GM04503 (cell line): ENCODE results near the gene FGD2.
"Not testable (repeated sequence)": the region's sequence is repeated elsewhere in the genome, so short reads cannot be mapped to it uniquely, and the experiment has no call there.

Experiments used
- DNase-seq: peaks from one replicate; pipeline ENCODE4 v3.0.0-alpha.2; 2012; ENCODE audit warnings: low read depth

FGD2 gene

GRCh38 chr6:36990401-36990800 lies 15.1 kb upstream of the FGD2 start:
- not testable (repeated sequence) for DNase-seq

GRCh38 chr6:36997811-36998722 lies 7.4 kb upstream of the FGD2 start:
- no peak for DNase-seq

GRCh38 chr6:36998723-36999038 lies 6.8 kb upstream of the FGD2 start:
- no peak for DNase-seq

DNA sequence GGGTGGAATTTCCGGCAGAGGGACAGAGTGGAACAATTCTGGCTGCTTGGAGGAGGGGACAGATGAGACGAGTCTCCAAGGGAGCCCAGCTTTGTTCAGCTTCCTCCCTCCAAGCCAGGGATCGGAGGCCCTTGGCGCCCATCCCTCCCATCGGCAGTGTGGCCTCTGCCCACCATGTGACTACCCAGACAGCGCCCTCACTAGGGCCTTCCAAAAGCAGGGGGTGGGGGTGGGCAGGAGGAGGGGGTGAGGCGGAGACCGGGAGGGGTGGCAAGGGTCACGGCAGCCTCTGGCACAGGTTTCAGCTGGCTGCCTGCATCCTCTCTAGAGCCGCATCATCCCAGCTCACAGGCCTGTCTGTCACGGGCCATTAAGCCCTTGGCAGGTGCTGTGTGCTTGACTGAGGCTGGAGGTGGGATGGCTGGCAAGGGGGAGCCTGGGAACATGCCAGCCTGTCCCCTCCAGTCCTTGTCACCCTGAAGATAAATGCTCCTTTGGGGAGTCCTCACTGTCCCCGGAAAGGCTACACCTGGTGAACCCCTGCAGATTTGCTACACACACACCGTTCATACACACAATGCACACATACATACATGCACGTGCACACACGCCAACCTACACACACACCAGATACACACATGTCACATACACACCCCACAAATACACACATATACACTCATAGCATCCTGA lies 6.2 kb upstream of the FGD2 start:
- DNase-seq: no peak

GRCh38 chr6:36999751-37000125 lies 5.7 kb upstream of the FGD2 start:
- no peak for DNase-seq

GRCh38 chr6:37004044-37004980 lies 1.1 kb upstream of the FGD2 start:
- DNase-seq: no peak

GRCh38 chr6:37005827-37006567 lies 542 bp downstream of the FGD2 start:
- DNase-seq: no peak

GRCh38 chr6:37006793-37007339 lies 1.4 kb downstream of the FGD2 start:
- peak; percentile 65 for DNase-seq

DNA sequence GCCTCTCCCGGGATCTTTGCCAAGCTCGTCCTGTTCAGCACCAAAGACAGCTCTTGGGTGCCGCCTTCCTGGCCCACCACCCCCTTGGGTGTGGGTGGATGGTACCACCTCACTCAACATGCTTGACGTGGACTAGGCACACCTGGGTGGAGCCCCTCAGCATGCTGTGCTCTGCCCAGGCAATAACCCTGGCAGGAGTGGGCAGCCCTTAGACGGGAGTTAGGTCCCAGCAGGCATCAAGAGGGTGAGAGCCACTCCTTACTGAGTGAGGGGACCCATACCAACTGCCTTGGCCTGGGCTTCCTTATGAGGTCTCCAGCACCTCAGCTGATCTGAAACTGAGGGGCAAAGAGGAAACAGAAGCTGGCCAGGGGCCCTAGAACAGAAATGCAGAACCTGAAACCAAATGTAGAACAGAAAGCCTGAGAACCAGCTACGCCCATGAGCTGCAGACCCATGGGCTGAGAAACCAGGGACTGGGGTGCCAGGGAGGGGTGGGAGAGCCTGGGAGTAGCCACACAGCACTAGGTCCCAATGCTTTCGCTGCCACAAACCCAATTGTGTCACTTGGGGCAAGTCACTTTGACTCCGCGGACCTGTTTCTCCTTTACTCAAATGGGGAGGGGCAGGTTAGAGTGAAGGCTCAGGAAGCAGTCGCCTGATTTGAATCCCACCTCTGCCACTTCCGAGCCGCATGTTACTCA lies 2.0 kb downstream of the FGD2 start:
- no peak for DNase-seq

DNA sequence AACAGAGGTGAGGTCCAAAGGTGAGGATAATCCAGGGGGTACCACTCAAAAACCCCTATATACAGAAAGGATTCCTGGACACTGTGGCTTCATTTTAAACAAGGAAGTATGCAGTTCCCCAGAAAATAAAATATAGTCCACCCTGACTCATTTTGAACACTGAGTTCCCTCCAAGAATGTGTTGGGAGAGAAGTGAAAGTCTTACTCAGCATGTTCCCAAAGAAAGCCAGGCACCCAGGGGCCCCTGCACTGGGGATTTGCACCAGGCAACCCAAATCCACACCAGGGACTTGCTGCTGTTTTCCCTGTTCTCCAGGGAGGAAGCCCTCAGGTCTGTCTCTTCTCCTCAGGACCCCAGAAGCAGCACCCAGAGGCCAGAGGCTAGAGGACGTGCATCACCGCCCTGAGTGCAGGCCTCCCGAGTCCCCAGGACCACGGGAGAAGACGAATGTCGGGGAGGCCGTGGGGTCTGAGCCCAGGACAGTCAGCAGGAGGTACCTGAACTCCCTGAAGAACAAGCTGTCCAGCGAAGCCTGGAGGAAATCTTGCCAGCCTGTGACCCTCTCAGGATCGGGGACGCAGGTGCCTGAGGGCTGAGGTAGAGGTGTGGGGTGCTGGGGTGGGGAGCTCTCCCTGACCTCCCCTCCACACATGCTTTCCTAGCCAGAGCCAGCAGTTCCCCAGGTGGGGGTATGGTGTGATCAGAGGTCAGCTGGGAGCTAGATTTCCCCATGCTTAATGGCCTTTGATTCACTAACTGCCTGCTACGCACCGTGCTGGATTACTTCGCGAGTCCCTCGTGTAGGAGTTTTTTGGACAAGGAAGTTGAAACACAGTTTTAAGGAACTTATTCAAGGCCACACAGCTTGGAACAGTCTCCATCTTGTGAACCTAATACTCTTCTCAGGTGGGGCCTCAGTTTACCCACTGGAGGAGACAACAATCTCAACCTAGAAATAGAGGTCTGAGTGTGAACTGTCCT lies 3.3 kb downstream of the FGD2 start:
- DNase-seq: no peak

DNA sequence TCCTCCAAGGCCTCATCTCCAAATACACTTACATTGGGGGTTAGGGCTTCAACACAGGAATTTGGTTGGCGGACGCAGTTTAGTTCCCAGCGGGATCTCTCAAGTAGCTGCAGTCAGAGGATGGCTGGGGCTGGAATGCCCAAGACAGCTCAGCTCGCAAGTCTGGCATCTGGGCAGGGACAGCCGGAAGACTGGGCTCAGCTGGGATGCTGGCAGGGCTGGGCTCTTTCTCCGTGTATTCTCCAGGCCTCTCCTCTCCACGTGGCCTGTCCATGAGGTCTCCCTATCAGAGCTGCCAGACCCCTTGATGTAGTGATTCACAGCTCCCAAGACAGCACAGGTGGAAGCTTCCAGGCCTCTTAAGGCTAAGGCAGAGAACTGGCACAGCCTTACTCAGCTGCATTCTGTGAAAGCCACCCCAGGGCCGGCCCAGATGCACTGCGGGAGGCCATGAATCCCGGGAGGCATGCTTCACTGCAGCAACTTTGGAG lies 5.0 kb downstream of the FGD2 start:
- DNase-seq: no peak

DNA sequence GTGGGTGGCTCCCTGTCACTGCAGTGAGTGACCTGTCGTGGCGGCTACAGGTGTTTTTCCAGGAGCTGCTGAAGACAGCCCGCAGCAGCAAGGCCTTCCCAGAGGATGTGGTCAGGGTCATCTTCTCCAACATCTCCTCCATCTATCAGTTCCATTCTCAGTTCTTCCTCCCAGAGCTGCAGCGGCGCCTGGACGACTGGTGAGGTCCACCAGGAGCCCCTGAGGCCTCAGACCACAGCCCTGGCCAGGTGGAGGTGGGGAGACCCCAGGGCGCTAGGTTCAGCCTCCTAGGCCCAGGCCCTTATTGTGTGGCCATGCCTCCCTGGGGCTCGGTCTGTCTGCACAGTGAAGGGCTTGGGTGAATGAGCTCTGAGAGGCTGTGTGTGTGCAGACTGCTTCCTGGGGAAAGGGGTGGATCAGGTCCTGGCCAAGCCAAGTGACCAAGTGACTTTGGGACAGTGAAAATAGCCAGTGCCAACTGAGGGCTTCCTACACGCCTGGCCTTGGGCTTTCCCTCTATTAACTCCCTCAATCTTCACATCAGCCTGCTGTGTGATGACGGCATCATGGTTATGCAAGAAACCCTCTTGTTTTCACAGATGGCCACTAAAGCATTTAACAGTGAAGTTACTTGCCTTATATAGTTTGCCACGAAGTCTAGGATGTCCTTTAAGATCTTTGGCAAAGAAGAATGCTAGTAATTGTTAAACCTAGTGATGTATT lies 6.4 kb downstream of the FGD2 start:
- DNase-seq: peak; percentile 33

DNA sequence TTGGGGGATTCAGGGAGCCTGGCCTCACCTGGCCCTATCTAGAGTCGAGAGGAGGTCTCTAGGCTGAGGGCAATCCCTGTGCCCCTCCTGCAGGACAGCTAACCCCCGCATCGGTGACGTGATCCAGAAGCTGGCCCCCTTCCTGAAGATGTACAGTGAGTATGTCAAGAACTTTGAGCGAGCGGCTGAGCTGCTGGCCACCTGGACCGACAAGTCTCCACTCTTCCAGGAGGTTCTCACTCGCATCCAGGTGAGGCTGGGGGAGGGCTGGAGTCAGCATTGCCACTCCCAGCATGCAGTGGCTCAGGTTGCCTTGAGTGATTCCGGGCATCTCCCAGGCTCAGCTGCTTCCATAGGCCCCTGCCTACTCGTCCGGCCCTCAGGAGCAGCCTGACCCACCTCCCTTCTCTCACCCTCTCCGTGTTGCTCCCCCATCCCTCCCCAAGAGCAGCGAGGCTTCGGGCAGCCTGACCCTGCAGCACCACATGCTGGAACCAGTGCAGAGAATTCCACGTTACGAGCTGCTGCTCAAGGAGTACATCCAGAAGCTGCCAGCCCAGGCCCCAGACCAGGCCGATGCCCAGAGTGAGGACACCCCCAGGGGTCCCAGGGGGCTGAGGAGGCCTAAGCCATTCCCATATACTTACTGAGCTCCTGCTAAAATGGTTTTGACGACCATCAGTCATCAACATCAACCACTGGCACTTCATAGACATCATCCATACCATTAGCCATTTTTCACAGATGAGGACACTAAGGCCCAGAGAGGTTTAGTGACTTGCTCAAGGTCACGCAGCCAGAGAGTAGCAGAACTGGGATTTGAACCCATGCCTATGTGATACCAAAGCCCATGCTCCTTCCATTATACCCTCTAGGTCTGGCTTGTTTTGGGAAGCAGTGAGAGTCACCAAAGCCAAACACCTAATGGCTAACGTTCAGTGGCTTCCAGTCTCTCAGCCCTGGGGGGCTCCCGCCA lies 8.3 kb downstream of the FGD2 start:
- no peak for DNase-seq

GRCh38 chr6:37014667-37015066 lies 9.2 kb downstream of the FGD2 start:
- DNase-seq: no peak

DNA sequence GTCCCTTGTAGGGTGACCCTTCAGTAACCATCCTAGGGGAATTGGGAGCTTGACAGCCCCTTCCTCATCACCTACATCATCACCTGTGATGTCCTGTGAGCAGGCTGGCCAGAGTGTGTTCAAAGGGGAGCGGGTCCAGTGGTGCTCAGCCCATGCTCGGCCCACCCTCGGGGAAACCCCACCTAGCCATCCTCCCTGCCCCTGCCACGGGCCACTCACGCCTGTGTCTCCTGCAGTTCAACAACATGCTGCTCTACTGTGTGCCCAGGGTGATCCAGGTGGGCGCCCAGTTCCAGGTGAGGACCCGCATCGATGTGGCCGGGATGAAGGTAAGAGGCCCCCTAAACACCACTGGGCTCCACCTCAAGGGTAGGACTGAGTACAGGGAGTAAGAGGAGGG lies 10.1 kb downstream of the FGD2 start:
- no peak for DNase-seq

DNA sequence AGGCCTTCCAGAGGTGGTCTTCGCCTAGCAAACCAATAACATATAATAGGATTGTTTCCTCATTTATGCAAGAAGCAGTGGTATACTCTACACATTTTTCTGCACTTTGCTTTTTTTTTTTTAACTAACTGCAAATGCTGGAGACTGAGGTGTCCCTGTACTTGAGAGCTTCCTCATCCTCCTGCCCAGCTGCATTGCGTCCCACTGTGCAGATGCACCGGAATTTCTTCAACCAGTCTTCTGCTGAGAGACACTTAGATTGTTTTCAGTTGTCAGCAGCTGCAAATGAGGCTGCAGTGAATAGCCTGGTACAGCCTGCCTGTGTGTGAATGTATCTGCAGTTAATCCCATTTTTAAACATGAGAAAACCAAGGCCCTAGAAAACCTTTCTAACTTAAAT lies 11.5 kb downstream of the FGD2 start:
- no peak for DNase-seq

GRCh38 chr6:37017606-37018197 lies 12.2 kb downstream of the FGD2 start:
- DNase-seq: no peak
